Astrocyte (in vitro differentiated cells and primary cell): Measurements from ENCODE around the gene TENM3. TPM values are rescaled to one million over a fixed set of nuclear protein-coding genes. Genes with fewer than 3 reads are reported as not detected.
A peak's percentile ranks its signal among the peaks of the same experiment; 100 is the strongest.
"Not testable (repeated sequence)": the region's sequence is repeated elsewhere in the genome, so short reads cannot be mapped to it uniquely, and the experiment has no call there.

ENCODE experiments used
- DNase-seq: peaks from one replicate; pipeline ENCODE4 v3.0.0-alpha.2; 2010; ENCODE audit warnings: low read depth
- FAIRE-seq: peaks from 2 replicates; lab custom pipeline; 2011; peaks lifted over from hg19 to GRCh38; lab: Jason Lieb, UNC
- H2AFZ ChIP-seq: 2 replicates; pipeline ENCODE4 v1.6.0; 2012; ENCODE audit warnings: low read depth, low read length, inconsistent platforms
- H3K27ac ChIP-seq: 2 replicates; pipeline ENCODE4 v1.5.1; 2011; ENCODE audit warnings: low read depth, low read length, inconsistent platforms
- H3K27me3 ChIP-seq: 2 replicates; pipeline ENCODE4 v1.6.0; 2011; ENCODE audit warnings: low read length, inconsistent platforms; ENCODE audit not compliant: insufficient read depth
- H3K36me3 ChIP-seq: 2 replicates; pipeline ENCODE4 v1.5.1; 2011; ENCODE audit warnings: low read length, inconsistent platforms; ENCODE audit not compliant: insufficient read depth
- H3K4me1 ChIP-seq: 2 replicates; pipeline ENCODE4 v1.5.1; 2011; ENCODE audit warnings: low read length, inconsistent platforms; ENCODE audit not compliant: insufficient read depth
- H3K4me2 ChIP-seq: 2 replicates; pipeline ENCODE4 v1.6.0; 2012; ENCODE audit warnings: low read length, inconsistent platforms
- H3K4me3 ChIP-seq: 2 replicates; pipeline ENCODE4 v1.5.1; 2011; ENCODE audit warnings: low read depth, mild to moderate bottlenecking, low read length, inconsistent platforms; ENCODE audit not compliant: insufficient read depth
- H3K79me2 ChIP-seq: 2 replicates; pipeline ENCODE4 v1.6.0; 2012; ENCODE audit warnings: mild to moderate bottlenecking, low read length, inconsistent platforms; ENCODE audit not compliant: insufficient read depth
- H3K9ac ChIP-seq: 2 replicates; pipeline ENCODE4 v1.6.0; 2012; ENCODE audit warnings: mild to moderate bottlenecking, low read length, inconsistent platforms
- H3K9me3 ChIP-seq: 2 replicates; pipeline ENCODE4 v1.5.1; 2012; ENCODE audit warnings: low read depth, mild to moderate bottlenecking, low read length, inconsistent platforms; ENCODE audit not compliant: insufficient read depth
- H4K20me1 ChIP-seq: 2 replicates; pipeline ENCODE4 v1.6.0; 2012; ENCODE audit warnings: low read length, inconsistent platforms; ENCODE audit not compliant: insufficient read depth
- H3K27ac Mint-ChIP-seq: one replicate; pipeline ENCODE4 v1.8.0; 2021; ENCODE audit warnings: mild to moderate bottlenecking, mixed read lengths; ENCODE audit not compliant: unreplicated experiment
- H3K27me3 Mint-ChIP-seq: one replicate; pipeline ENCODE4 v1.8.0; 2021; ENCODE audit warnings: low read depth, mixed read lengths; ENCODE audit not compliant: unreplicated experiment
- H3K36me3 Mint-ChIP-seq: one replicate; pipeline ENCODE4 v1.8.0; 2021; ENCODE audit warnings: low read depth, mixed read lengths; ENCODE audit not compliant: unreplicated experiment
- H3K4me1 Mint-ChIP-seq: one replicate; pipeline ENCODE4 v1.8.0; 2021; ENCODE audit warnings: low read depth, mixed read lengths; ENCODE audit not compliant: unreplicated experiment
- H3K4me3 Mint-ChIP-seq: one replicate; pipeline ENCODE4 v1.8.0; 2021; ENCODE audit warnings: mild to moderate bottlenecking, moderate library complexity, mixed read lengths; ENCODE audit not compliant: unreplicated experiment
- H3K9me3 Mint-ChIP-seq: one replicate; pipeline ENCODE4 v1.8.0; 2021; ENCODE audit warnings: mild to moderate bottlenecking, mixed read lengths; ENCODE audit not compliant: unreplicated experiment
- CTCF ChIP-seq: IDR thresholded peaks from 2 replicates; pipeline ENCODE4 v1.5.1; 2011; ENCODE audit warnings: low read depth, mild to moderate bottlenecking, inconsistent platforms, low read length, moderate library complexity; ENCODE audit not compliant: insufficient read depth
- EZH2 ChIP-seq: IDR thresholded peaks from 2 replicates; pipeline ENCODE4 v1.6.1; 2012; ENCODE audit warnings: mild to moderate bottlenecking, low read length, inconsistent platforms; ENCODE audit not compliant: insufficient read depth
- total RNA-seq: library from RNA; stranded (reverse); gene quantifications from 2 replicates; pipeline ENCODE4 v1.2.1, GENCODE V29; 2021

TENM3 gene
- total RNA-seq, 1 donor from 2014 or later: 127 TPM

DNA sequence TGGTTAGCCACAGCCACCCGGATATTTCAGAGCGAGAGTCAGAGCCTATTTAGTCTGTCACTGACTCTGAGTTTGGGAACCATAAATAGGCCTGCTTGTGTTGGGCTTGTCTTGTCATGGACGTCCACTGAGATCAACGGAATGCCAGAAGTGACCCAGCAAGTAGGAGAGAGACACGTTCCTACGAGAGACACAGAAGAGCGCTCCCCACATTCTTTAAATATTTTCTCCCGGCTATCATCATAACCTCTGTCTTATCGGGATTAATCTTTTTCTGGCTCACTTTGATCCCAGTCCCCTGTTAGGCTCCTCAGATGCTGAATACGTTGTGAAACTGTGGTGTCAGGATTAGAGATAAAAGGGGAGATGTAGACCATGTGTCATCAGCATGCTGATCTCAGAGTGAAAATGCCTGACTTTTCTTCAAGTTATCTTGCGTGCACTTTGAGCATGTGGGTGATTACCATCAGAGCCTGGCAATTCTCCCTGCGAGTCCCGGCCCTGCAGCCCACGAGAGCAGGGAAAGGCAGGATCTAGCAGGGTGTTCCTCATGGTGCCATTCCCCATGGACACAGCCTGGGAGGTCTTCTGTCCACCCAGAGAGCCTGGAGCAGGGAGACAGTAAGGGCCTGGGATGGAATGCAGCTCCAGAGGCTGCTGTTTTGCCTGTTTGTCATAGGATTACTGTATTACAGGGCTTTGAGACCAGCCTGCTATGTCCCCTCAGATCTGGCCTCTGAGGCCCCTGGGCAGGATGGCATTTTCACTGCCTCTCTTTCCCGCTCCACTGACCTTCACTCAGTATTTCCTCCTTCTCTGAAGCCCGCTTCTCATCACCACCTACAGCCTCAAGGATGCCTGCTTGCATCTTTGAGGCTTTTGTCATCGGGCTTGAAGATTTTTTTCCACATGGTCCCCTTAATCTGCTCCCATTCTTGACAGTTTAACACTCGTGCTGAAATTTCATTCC, 2.8 kb upstream of the TENM3 start:
- Histone ChIP-seq H3K4me3 (peak overlapping the region; percentile 10), H3K9me3 (no peaks in the 10 kb centered on the region), H3K36me3 (no peaks in the 10 kb centered on the region), H3K4me1 (peaks cover 49% of the 10 kb centered on the region), H3K27ac (peak overlapping the region; percentile 94), H3K9ac (peak overlapping the region; percentile 76), H4K20me1 (no peaks in the 10 kb centered on the region), H3K27me3 (no peaks in the 10 kb centered on the region), H3K79me2 (peaks cover 24% of the 10 kb centered on the region), H3K4me2 (peak overlapping the region; percentile 60), H2AFZ (no peak overlapping the region)
- Mint-ChIP-seq H3K4me1 (peaks cover 46% of the 10 kb centered on the region), H3K36me3 (peaks cover 4% of the 10 kb centered on the region), H3K27ac (peak overlapping the region; percentile 97), H3K27me3 (no peaks in the 10 kb centered on the region), H3K4me3 (no peak overlapping the region), H3K9me3 (peaks cover 5% of the 10 kb centered on the region)
- FAIRE-seq (peak; percentile 96), DNase-seq (peak; percentile 97)
- no peak for TF ChIP-seq CTCF
- no peak for TF ChIP-seq EZH2

- H3K27ac ChIP-seq: peak overlapping the region; percentile 73
- peaks cover 24% of the 10 kb centered on the region for H3K79me2 ChIP-seq
- peak overlapping the region; percentile 43 for H3K4me2 ChIP-seq
- peak overlapping the region; percentile 26 for H3K9ac ChIP-seq
- not testable (repeated sequence) for H3K27me3 ChIP-seq, H3K9me3 Mint-ChIP-seq, DNase-seq, H3K36me3 Mint-ChIP-seq, H3K36me3 ChIP-seq, H3K9me3 ChIP-seq, H3K4me3 ChIP-seq, H3K4me3 Mint-ChIP-seq, H4K20me1 ChIP-seq, H3K27me3 Mint-ChIP-seq, H2AFZ ChIP-seq, FAIRE-seq
- H3K27ac Mint-ChIP-seq: peak overlapping the region; percentile 81
- H3K4me1 Mint-ChIP-seq: peaks cover 56% of the 10 kb centered on the region
- H3K4me1 ChIP-seq: peaks cover 67% of the 10 kb centered on the region
Observed at GRCh38 chr4:182242260-182242659, 942 bp upstream of the TENM3 start.

GRCh38 chr4:182242787-182243186, 415 bp upstream of the TENM3 start:
- Histone ChIP-seq H3K27me3 (no peaks in the 10 kb centered on the region), H3K9ac (peak overlapping the region; percentile 26), H3K27ac (peak overlapping the region; percentile 73), H3K9me3 (no peaks in the 10 kb centered on the region), H4K20me1 (no peaks in the 10 kb centered on the region), H3K79me2 (peaks cover 21% of the 10 kb centered on the region), H3K4me3 (no peak overlapping the region), H3K4me2 (peak overlapping the region; percentile 43), H3K36me3 (no peaks in the 10 kb centered on the region), H2AFZ (no peak overlapping the region), H3K4me1 (peaks cover 63% of the 10 kb centered on the region)
- DNase-seq (peak; percentile 93), FAIRE-seq (peak; percentile 67)
- H3K27ac Mint-ChIP-seq: peak overlapping the region; percentile 81
- TF ChIP-seq EZH2 (no peak), CTCF (no peak)
- no peaks in the 10 kb centered on the region for H3K27me3 Mint-ChIP-seq
- peaks cover 4% of the 10 kb centered on the region for H3K36me3 Mint-ChIP-seq
- peak overlapping the region; percentile 3 for H3K4me3 Mint-ChIP-seq
- peaks cover 6% of the 10 kb centered on the region for H3K9me3 Mint-ChIP-seq
- H3K4me1 Mint-ChIP-seq: peaks cover 56% of the 10 kb centered on the region
